T47D (cell line): ENCODE data around the gene DNMT3A.

Experiments
- DNase-seq, 2 experiments: peaks; one replicate each; pipeline versions ENCODE4 v3.0.0 to v3.0.0-alpha.2; 2011 to 2012; ENCODE audit warnings: low read depth in 1 of 2, low spot score in 1 of 2
- JUND ChIP-seq: IDR thresholded peaks from 2 replicates; pipeline ENCODE4 v1.6.1; 2012; ENCODE audit warnings: low read depth
- in situ Hi-C: cut with HindIII; loops from 2 replicates; pipeline ENCODE4 v1.10.0; 2016; ENCODE audit warnings: low sequenced_read_pairs, low pct_unique_long_range_greater_than_20kb

DNMT3A gene

DNA sequence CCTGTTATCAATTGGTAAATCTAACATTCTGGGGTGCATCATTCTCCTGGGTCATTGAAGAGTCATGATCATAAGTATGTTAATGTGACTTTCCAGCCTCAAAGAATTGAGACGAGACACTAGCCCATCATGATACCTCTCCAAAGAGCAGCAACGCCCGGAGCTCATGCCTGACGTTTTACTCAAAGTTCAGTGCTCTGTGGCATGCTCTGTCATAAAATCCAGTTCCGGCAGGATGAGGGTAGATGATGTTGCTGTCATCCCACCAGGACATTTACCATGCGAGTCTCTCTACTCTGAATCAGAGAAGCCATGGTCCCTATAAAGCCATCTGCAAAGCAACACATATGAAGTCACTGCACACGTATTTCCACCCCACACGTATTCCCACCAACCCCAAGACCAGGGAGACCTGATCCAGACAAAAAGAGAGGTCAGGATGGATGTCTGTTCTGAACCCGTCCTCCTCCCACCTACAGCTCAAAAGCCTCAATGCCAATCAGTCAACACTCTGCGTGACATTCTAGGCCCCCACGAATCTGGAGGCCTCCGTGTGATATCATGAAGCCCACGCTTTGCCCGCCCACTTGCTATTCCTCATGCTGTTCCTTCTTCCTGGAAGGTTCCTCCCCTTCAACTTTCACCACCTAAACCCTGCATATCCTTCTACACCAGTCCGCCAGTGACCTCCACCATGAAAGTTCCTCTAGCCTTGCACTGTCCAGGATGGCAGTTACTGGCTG, 85.8 kb downstream of the DNMT3A start:
- no peak for TF ChIP-seq JUND
- in situ Hi-C loops, result no loop called here
- no peak for DNase-seq

- no peak for DNase-seq
- in situ Hi-C loops, result no loop called here
- no peak for TF ChIP-seq JUND
These were observed 86.8 kb downstream of the DNMT3A start for GRCh38 chr2:25254961-25255360.

- DNase-seq, result no peak
- in situ Hi-C loops, result no loop called here
- no peak for TF ChIP-seq JUND
These were observed 88.5 kb downstream of the DNMT3A start for GRCh38 chr2:25253153-25253626.

DNA sequence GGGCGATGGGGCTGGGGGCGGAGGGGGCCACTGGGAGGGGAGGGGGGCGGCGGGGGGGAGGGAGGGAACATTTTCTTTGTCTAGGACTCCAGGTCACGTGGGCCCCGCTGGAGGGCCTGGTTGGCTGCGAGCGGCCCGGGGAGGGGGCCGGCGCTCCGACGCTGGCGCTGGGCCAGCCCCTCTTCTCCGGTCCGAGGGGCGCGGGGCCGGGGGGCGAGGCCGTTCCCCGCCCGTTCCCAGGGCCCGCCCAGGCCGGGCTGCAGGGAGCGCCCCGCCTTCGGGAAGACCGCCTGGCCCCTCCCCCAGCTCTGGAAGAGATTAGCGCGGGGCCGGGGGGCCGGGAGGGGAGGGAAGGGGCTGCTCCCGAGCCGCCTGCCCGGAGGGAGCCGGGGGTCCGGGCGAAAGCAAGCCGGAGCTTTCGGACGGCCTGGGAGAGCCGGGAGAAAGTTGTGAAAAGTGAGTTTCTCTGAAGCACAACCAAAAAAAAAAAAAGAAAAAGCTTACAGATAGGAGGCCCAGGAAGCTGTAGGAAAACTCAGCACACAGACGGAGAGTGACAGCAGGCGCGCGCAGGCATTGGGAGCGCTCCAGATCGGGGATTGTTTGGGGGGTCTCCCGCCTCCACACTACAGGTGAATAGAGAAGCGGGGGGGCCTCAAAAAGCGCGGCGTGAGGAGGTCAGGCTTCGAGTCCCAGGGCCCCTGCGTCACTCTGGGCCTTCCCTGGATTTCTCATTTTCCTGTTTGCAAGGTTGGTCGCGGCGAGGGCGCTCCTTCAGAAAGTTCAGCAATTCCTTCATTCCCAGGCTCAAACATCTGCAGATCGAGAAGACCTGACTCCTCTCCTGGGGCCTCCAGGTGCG, 89.2 kb downstream of the DNMT3A start:
- in situ Hi-C loops, result no loop called here

DNA sequence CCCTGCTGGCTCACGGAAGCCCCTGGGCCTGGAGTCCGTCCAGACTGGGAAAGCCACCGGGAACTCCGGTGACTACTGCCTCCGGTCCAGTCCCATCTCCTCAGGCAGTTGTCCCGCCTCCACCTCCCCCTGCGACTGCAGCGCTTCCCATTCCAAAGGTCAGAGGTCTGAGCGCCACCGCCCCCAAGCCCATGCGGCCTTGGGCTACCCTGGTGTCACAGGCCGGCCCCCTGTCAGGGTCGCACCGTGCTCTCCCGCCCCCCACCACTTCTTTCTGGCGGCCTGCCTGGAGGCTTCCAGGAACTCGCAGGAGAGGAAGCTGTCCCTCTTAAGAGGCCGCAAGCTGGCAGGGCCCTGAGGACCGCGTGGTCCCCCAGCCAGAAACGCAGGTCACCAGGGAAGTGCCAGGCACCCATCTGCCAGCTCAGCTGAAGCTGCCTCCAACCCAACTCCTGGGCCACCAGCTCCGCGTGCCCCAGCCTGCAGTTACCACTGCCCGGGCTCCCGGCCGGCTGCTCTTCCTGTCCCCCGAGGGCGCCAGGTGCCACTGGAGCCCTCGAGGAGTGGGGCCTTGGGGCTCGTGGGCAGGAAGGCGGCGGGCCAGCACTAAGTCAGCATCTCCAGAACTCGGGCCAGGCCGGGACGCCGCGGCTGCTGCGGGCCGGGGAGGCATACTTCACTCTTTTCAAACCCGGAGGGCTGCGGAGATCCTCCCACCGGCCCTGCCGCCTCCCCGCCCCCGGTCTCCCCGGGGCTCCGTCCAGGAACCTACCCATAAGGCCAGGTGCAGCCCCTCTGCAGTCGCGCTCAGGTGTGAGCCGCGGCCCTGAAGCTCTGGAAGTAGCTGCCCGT, 90.1 kb downstream of the DNMT3A start:
- TF ChIP-seq JUND, result no peak
- in situ Hi-C loops, result no loop called here
- DNase-seq, result no peak

More for the DNA sequence above, 89.2 kb downstream of the DNMT3A start:
- no peak for DNase-seq
- TF ChIP-seq JUND, result no peak

GRCh38 chr2:25251071-25251421, 90.7 kb downstream of the DNMT3A start:
- TF ChIP-seq JUND, result no peak
- in situ Hi-C loops, result no loop called here
- no peak for DNase-seq

- in situ Hi-C loops, result no loop called here
- DNase-seq, result no peak
- TF ChIP-seq JUND, result no peak
These were observed 91.2 kb downstream of the DNMT3A start for GRCh38 chr2:25250331-25251070.

GRCh38 chr2:25249785-25250184, 91.9 kb downstream of the DNMT3A start:
- in situ Hi-C loops, result no loop called here

GRCh38 chr2:25247792-25248512, 93.8 kb downstream of the DNMT3A start:
- no peak for DNase-seq
- in situ Hi-C loops, result no loop called here
- TF ChIP-seq JUND, result no peak

More at GRCh38 chr2:25249785-25250184, 91.9 kb downstream of the DNMT3A start:
- DNase-seq, result no peak
- no peak for TF ChIP-seq JUND

DNA sequence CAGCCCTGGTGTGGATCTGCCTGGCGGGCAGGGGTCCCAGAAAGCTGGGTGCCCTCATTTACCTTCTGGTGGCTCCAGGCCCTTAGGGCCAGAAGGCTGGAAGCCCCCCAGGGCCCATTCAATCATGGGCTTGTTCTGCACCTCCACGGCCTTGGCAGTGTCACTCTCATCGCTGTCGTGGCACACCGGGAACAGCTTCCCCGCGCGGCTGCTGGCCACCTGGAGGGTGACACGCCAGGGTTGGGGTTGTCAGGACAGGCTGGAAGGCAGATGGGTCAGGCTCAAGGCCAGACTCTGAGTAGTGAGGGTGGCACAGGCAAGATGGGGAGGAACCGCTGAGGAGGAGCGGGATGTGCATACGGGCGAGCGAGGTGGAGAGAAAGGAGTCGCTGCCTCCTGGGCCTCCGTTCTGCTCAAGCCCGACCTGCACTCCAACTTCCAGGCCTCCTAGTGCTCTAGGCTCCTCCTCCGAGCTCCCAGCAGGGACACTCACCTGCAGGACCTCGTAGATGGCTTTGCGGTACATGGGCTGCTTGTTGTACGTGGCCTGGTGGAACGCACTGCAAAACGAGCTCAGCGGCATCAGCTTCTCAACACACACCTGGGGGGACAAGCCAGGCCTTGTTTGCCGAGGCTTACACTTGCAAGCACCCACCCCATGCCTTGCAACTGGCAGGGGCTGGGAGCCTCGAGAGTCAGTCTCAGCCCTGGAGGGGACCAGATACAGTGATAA, 95.0 kb downstream of the DNMT3A start:
- no peak for TF ChIP-seq JUND
- in situ Hi-C loops, result no loop called here
- DNase-seq, result no peak

DNA sequence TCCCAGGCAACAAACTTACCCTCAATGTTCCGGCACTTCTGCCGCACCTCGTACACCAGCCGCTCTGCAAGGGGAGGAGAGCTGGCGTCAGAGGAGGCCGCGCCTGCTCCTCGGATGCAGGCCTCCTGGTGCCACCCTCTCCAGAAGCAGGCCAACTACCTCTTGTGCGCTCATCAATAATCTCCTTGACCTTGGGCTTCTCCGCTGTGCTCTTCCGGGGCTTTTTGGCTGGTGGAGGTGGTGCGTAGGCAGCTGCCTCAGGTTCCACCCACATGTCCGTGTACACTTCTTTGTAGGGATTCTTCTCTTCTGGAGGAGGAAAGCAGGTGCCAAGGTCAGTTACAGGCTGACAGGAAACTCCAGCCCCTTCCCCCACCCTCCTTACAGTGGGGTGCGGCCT, 95.7 kb downstream of the DNMT3A start:
- in situ Hi-C loops, result no loop called here
- no peak for DNase-seq

More for the DNA sequence above, 95.7 kb downstream of the DNMT3A start:
- TF ChIP-seq JUND, result no peak
